OCI-LY1 (cell line): ENCODE data around the gene DEGS2.

Source experiments
- H2AFZ ChIP-seq: fragments of 200-600 bp; sonication (generic), shearing (Covaris generic); 2 replicates; pipeline ENCODE4 v1.6.0; 2014; ENCODE audit warnings: antibody characterized with exemption, mild to moderate bottlenecking, low read length
- H3F3A ChIP-seq: fragments of 200-600 bp; sonication (generic), shearing (Covaris generic); 2 replicates; pipeline ENCODE4 v1.6.0; 2014; ENCODE audit warnings: mild to moderate bottlenecking, antibody characterized with exemption, low read length, moderate library complexity; ENCODE audit not compliant: insufficient read depth
- H3K27ac ChIP-seq: fragments of 200-600 bp; sonication (generic); 2 replicates; pipeline ENCODE4 v1.5.1; 2014; ENCODE audit warnings: low read length, mixed run types, mild to moderate bottlenecking, low read depth; ENCODE audit not compliant: poor library complexity, severe bottlenecking
- H3K27me3 ChIP-seq: fragments of 200-600 bp; sonication (generic); 2 replicates; pipeline ENCODE4 v1.6.0; 2014; ENCODE audit warnings: antibody characterized with exemption, mild to moderate bottlenecking, low read length, moderate library complexity; ENCODE audit not compliant: insufficient read depth
- H3K36me3 ChIP-seq: fragments of 200-600 bp; sonication (generic); 2 replicates; pipeline ENCODE4 v1.6.1; 2014; ENCODE audit warnings: mild to moderate bottlenecking, antibody characterized with exemption, low read length, moderate library complexity, mixed read lengths; ENCODE audit not compliant: insufficient read depth
- H3K4me1 ChIP-seq: fragments of 200-600 bp; sonication (generic); 2 replicates; pipeline ENCODE4 v1.5.1; 2014; ENCODE audit warnings: mild to moderate bottlenecking, low read length, moderate library complexity; ENCODE audit not compliant: insufficient read depth, severe bottlenecking
- H3K4me2 ChIP-seq: fragments of 200-600 bp; sonication (generic), shearing (Covaris generic); 2 replicates; pipeline ENCODE4 v1.6.1; 2014; ENCODE audit warnings: low read length
- H3K4me3 ChIP-seq: fragments of 200-600 bp; sonication (generic); 2 replicates; pipeline ENCODE4 v1.5.1; 2014; ENCODE audit warnings: low read length, low read depth, mild to moderate bottlenecking, mixed read lengths; ENCODE audit not compliant: poor library complexity, severe bottlenecking
- H3K79me2 ChIP-seq: fragments of 200-600 bp; shearing (Covaris generic); 2 replicates; pipeline ENCODE4 v1.6.1; 2016; ENCODE audit warnings: mixed run types, low read length, mixed read lengths; ENCODE audit not compliant: insufficient read depth
- H3K9ac ChIP-seq: fragments of 200-600 bp; sonication (generic), shearing (Covaris generic); 2 replicates; pipeline ENCODE4 v1.6.1; 2014; ENCODE audit warnings: mild to moderate bottlenecking, low read length, mixed read lengths
- H3K9me2 ChIP-seq: fragments of 200-600 bp; sonication (generic), shearing (Covaris generic); 2 replicates; pipeline ENCODE4 v1.6.1; 2014; ENCODE audit warnings: low read depth, mild to moderate bottlenecking, low read length, mixed read lengths
- H3K9me3 ChIP-seq: fragments of 200-600 bp; shearing (Covaris generic); 2 replicates; pipeline ENCODE4 v1.6.1; 2014; ENCODE audit warnings: low read length, mixed read lengths
- H4K20me1 ChIP-seq: fragments of 200-600 bp; sonication (generic), shearing (Covaris generic); 2 replicates; pipeline ENCODE4 v1.6.0; 2016; ENCODE audit warnings: mild to moderate bottlenecking, low read length; ENCODE audit not compliant: insufficient read depth
- CTCF ChIP-seq: fragments of 200-600 bp; sonication (generic), shearing (Covaris generic); IDR thresholded peaks from 2 replicates; pipeline ENCODE4 v1.5.1; 2017; ENCODE audit warnings: mild to moderate bottlenecking, antibody characterized with exemption, low read length, moderate library complexity, mixed read lengths
- EZH2 ChIP-seq: fragments of 200-600 bp; sonication (generic), shearing (Covaris generic); IDR thresholded peaks from 2 replicates; pipeline ENCODE4 v1.8.0; 2017; ENCODE audit warnings: borderline replicate concordance, mixed run types, mild to moderate bottlenecking, antibody characterized with exemption, low read length, moderate library complexity, mixed read lengths

DEGS2 gene

GRCh38 chr14:100106250-100107112 lies 53.0 kb downstream of the DEGS2 start:
- H4K20me1 ChIP-seq, result no peaks in the 10 kb centered on the region
- no peak overlapping the region for H2AFZ ChIP-seq
- H3F3A ChIP-seq, result no peaks in the 10 kb centered on the region
- no peaks in the 10 kb centered on the region for H3K79me2 ChIP-seq
- no peak overlapping the region for H3K4me2 ChIP-seq
- H3K4me1 ChIP-seq, result peaks cover 27% of the 10 kb centered on the region
- H3K9me3 ChIP-seq, result no peaks in the 10 kb centered on the region
- H3K27me3 ChIP-seq, result no peaks in the 10 kb centered on the region
- H3K9me2 ChIP-seq, result no peaks in the 10 kb centered on the region
- TF ChIP-seq EZH2 (no peak), CTCF (no peak)
- H3K4me3 ChIP-seq, result no peak overlapping the region
- peaks cover 5% of the 10 kb centered on the region; the same call in 1 of the 2 replicates for H3K36me3 ChIP-seq
- H3K9ac ChIP-seq, result no peak overlapping the region
- no peak overlapping the region for H3K27ac ChIP-seq

GRCh38 chr14:100105357-100106169 lies 53.9 kb downstream of the DEGS2 start:
- H4K20me1 ChIP-seq, result no peaks in the 10 kb centered on the region
- H3K9ac ChIP-seq, result no peak overlapping the region
- TF ChIP-seq CTCF, result no peak
- no peak for TF ChIP-seq EZH2
- H3F3A ChIP-seq, result no peaks in the 10 kb centered on the region
- no peak overlapping the region for H3K27ac ChIP-seq
- H3K4me3 ChIP-seq, result no peak overlapping the region
- H3K9me3 ChIP-seq, result no peaks in the 10 kb centered on the region
- no peak overlapping the region for H2AFZ ChIP-seq
- H3K27me3 ChIP-seq, result no peaks in the 10 kb centered on the region
- H3K4me1 ChIP-seq, result peaks cover 27% of the 10 kb centered on the region
- no peaks in the 10 kb centered on the region for H3K9me2 ChIP-seq
- no peak overlapping the region for H3K4me2 ChIP-seq
- peaks cover 5% of the 10 kb centered on the region; the same call in 1 of the 2 replicates for H3K36me3 ChIP-seq
- H3K79me2 ChIP-seq, result no peaks in the 10 kb centered on the region

- Histone ChIP-seq H3K9me2 (no peaks in the 10 kb centered on the region), H3K9me3 (no peaks in the 10 kb centered on the region), H3K36me3 (peaks cover 9% of the 10 kb centered on the region), H2AFZ (no peak overlapping the region), H3K4me3 (no peak overlapping the region), H3F3A (no peaks in the 10 kb centered on the region), H3K79me2 (no peaks in the 10 kb centered on the region), H3K27ac (peak overlapping the region; percentile 24), H3K27me3 (no peaks in the 10 kb centered on the region), H3K9ac (no peak overlapping the region), H3K4me2 (no peak overlapping the region), H4K20me1 (no peaks in the 10 kb centered on the region), H3K4me1 (peaks cover 27% of the 10 kb centered on the region)
- no peak for TF ChIP-seq EZH2
- peak; percentile 29; the same call in 1 of the 2 replicates for TF ChIP-seq CTCF
Measured at GRCh38 chr14:100104523-100105300, 54.7 kb downstream of the DEGS2 start.
